SK-N-SH (cell line): ENCODE measurements around the gene C13orf42.
"Not testable (repeated sequence)": the region's sequence is repeated elsewhere in the genome, so short reads cannot be mapped to it uniquely, and the experiment has no call there.

Source experiments
- CTCF ChIP-seq: fragments of 200-600 bp; sonication (generic); IDR thresholded peaks from 2 replicates; pipeline ENCODE4 v1.6.1; 2017; ENCODE audit warnings: antibody characterized with exemption, mild to moderate bottlenecking, moderate library complexity
- EP300 ChIP-seq, 2 experiments: IDR thresholded peaks; 2 replicates each; pipeline versions ENCODE4 v1.4.0 to v1.6.1; 2012; ENCODE audit warnings: borderline replicate concordance in 1 of 2, low read depth in 1 of 2, low read length in 1 of 2
- POLR2AphosphoS5 ChIP-seq: IDR thresholded peaks from 2 replicates; pipeline ENCODE4 v1.6.1; 2012; ENCODE audit warnings: low read depth, low read length
- REST ChIP-seq: IDR thresholded peaks from 2 replicates; pipeline ENCODE4 v1.6.1; 2012; ENCODE audit warnings: mild to moderate bottlenecking, low read depth, low read length, moderate library complexity
- SIN3A ChIP-seq: IDR thresholded peaks from 2 replicates; pipeline ENCODE4 v1.6.1; 2012; ENCODE audit warnings: low read depth, mild to moderate bottlenecking, low read length, moderate library complexity, borderline replicate concordance
- TAF1 ChIP-seq: IDR thresholded peaks from 2 replicates; pipeline ENCODE4 v1.6.1; 2012; ENCODE audit warnings: low read depth, mild to moderate bottlenecking, low read length, moderate library complexity, borderline replicate concordance
- TEAD4 ChIP-seq: IDR thresholded peaks from 2 replicates; pipeline ENCODE4 v1.4.0; 2012; ENCODE audit warnings: mild to moderate bottlenecking, borderline replicate concordance; ENCODE audit not compliant: insufficient read depth

GRCh38 chr13:51120873-51121272 is 9.8 kb upstream of the C13orf42 start:
- peak; percentile 45 for TF ChIP-seq CTCF
- TF ChIP-seq POLR2AphosphoS5; EP300 (IDR thresholded peaks at IDR 0.05; ENCODE audit: borderline replicate concordance in 1 of 2, low read depth in 1 of 2, low read length in 1 of 2); TAF1; TEAD4; SIN3A; REST: not testable (repeated sequence)
